HUES6 (cell line): Measurements from ENCODE around the gene HERC6.
"Not testable (repeated sequence)": the region's sequence is repeated elsewhere in the genome, so short reads cannot be mapped to it uniquely, and the experiment has no call there.

Source experiments
- H3K27ac ChIP-seq: 2 replicates; pipeline ENCODE4 v1.7.0; 2013; ENCODE audit warnings: low read depth, mild to moderate bottlenecking, low read length, inconsistent platforms
- H3K27me3 ChIP-seq: 2 replicates; pipeline ENCODE4 v1.6.1; 2013; ENCODE audit warnings: low read length; ENCODE audit not compliant: control insufficient read depth, insufficient read depth
- H3K36me3 ChIP-seq: 2 replicates; pipeline ENCODE4 v1.6.1; 2013; ENCODE audit warnings: low read length; ENCODE audit not compliant: control insufficient read depth, insufficient read depth
- H3K4me1 ChIP-seq: 2 replicates; pipeline ENCODE4 v1.6.1; 2013; ENCODE audit warnings: low read length; ENCODE audit not compliant: control insufficient read depth, insufficient read depth
- H3K4me3 ChIP-seq: 2 replicates; pipeline ENCODE4 v1.5.1; 2013; ENCODE audit warnings: low read depth, low read length
- H3K9ac ChIP-seq: one replicate; pipeline ENCODE4 v1.6.1; 2013; ENCODE audit warnings: mild to moderate bottlenecking, low read length
- H3K9me3 ChIP-seq: 2 replicates; pipeline ENCODE4 v1.6.1; 2013; ENCODE audit warnings: low read depth, low read length; ENCODE audit not compliant: control insufficient read depth, insufficient read depth

HERC6 gene

GRCh38 chr4:88420844-88421243 lies 42.2 kb downstream of the HERC6 start:
- no peak overlapping the region for H3K27ac ChIP-seq
- H3K36me3 ChIP-seq, result no peaks in the 10 kb centered on the region
- H3K27me3 ChIP-seq, result no peaks in the 10 kb centered on the region

GRCh38 chr4:88422403-88422802 lies 43.8 kb downstream of the HERC6 start:
- H3K27ac ChIP-seq, result no peak overlapping the region
- no peaks in the 10 kb centered on the region for H3K36me3 ChIP-seq
- H3K9ac ChIP-seq, result no peak overlapping the region

More at GRCh38 chr4:88420844-88421243, 42.2 kb downstream of the HERC6 start:
- no peak overlapping the region for H3K4me3 ChIP-seq
- no peak overlapping the region for H3K9ac ChIP-seq
- H3K9me3 ChIP-seq, result no peaks in the 10 kb centered on the region
- no peaks in the 10 kb centered on the region for H3K4me1 ChIP-seq

GRCh38 chr4:88429401-88429800 lies 50.7 kb downstream of the HERC6 start:
- H3K4me1 ChIP-seq, result no peaks in the 10 kb centered on the region
- H3K9ac ChIP-seq, result no peak overlapping the region
- H3K9me3 ChIP-seq, result 0 out of 2 replicates have a peak, but pooled peaks cover 6% of the 10 kb centered on the region
- no peak overlapping the region for H3K4me3 ChIP-seq
- peaks cover 5% of the 10 kb centered on the region for H3K36me3 ChIP-seq
- H3K27ac ChIP-seq, result no peak overlapping the region
- H3K27me3 ChIP-seq, result no peaks in the 10 kb centered on the region

More at GRCh38 chr4:88422403-88422802, 43.8 kb downstream of the HERC6 start:
- H3K4me1 ChIP-seq, result no peaks in the 10 kb centered on the region
- H3K27me3 ChIP-seq, result no peaks in the 10 kb centered on the region
- no peaks in the 10 kb centered on the region for H3K9me3 ChIP-seq
- H3K4me3 ChIP-seq, result no peak overlapping the region

- Histone ChIP-seq H3K4me1 (peaks cover 18% of the 10 kb centered on the region), H3K9ac (no peak overlapping the region), H3K27ac (no peak overlapping the region), H3K4me3 (no peak overlapping the region), H3K27me3 (no peaks in the 10 kb centered on the region), H3K36me3 (peaks cover 5% of the 10 kb centered on the region), H3K9me3 (0 out of 2 replicates have a peak, but pooled peaks cover 7% of the 10 kb centered on the region)
These were observed 57.5 kb downstream of the HERC6 start for GRCh38 chr4:88435987-88436693.

GRCh38 chr4:88437873-88438272 lies 59.2 kb downstream of the HERC6 start:
- not testable (repeated sequence) for H3K27ac ChIP-seq, H3K9ac ChIP-seq, H3K4me3 ChIP-seq, H3K27me3 ChIP-seq
- peaks cover 18% of the 10 kb centered on the region for H3K4me1 ChIP-seq
- peaks cover 14% of the 10 kb centered on the region for H3K36me3 ChIP-seq
- peaks cover 12% of the 10 kb centered on the region for H3K9me3 ChIP-seq

- Histone ChIP-seq H3K36me3 (peaks cover 9% of the 10 kb centered on the region), H3K9me3 (peaks cover 9% of the 10 kb centered on the region), H3K4me3 (no peak overlapping the region), H3K27ac (peak overlapping the region; percentile 34; the same call in 1 of the 2 replicates), H3K27me3 (no peaks in the 10 kb centered on the region), H3K9ac (no peak overlapping the region), H3K4me1 (peaks cover 29% of the 10 kb centered on the region)
These were observed 60.6 kb downstream of the HERC6 start for GRCh38 chr4:88439161-88439760.

- H3K9ac ChIP-seq, result no peak overlapping the region
- H3K4me3 ChIP-seq, result no peak overlapping the region
- no peaks in the 10 kb centered on the region for H3K27me3 ChIP-seq
- H3K27ac ChIP-seq, result peak overlapping the region; percentile 34; the same call in 1 of the 2 replicates
- H3K36me3 ChIP-seq, result peaks cover 9% of the 10 kb centered on the region
- peaks cover 7% of the 10 kb centered on the region for H3K9me3 ChIP-seq
- peaks cover 29% of the 10 kb centered on the region for H3K4me1 ChIP-seq
These were observed 61.5 kb downstream of the HERC6 start for GRCh38 chr4:88440146-88440545.

GRCh38 chr4:88441696-88442095 lies 63.0 kb downstream of the HERC6 start:
- Histone ChIP-seq H3K4me3 (no peak overlapping the region), H3K27me3 (no peaks in the 10 kb centered on the region), H3K9ac (no peak overlapping the region), H3K4me1 (peaks cover 38% of the 10 kb centered on the region), H3K27ac (no peak overlapping the region), H3K9me3 (peaks cover 7% of the 10 kb centered on the region), H3K36me3 (peaks cover 9% of the 10 kb centered on the region)

GRCh38 chr4:88442689-88443191 lies 64.1 kb downstream of the HERC6 start:
- Histone ChIP-seq H3K36me3 (peaks cover 9% of the 10 kb centered on the region), H3K4me3 (no peak overlapping the region), H3K9ac (no peak overlapping the region), H3K27ac (0 out of 2 replicates have a peak overlapping the region, but pooled peaks have one; percentile 12), H3K4me1 (peaks cover 41% of the 10 kb centered on the region), H3K9me3 (peaks cover 7% of the 10 kb centered on the region), H3K27me3 (no peaks in the 10 kb centered on the region)

GRCh38 chr4:88443486-88443885 lies 64.8 kb downstream of the HERC6 start:
- H3K4me3 ChIP-seq, result no peak overlapping the region
- H3K27ac ChIP-seq, result 0 out of 2 replicates have a peak overlapping the region, but pooled peaks have one; percentile 12
- H3K4me1 ChIP-seq, result peaks cover 41% of the 10 kb centered on the region
- H3K36me3 ChIP-seq, result peaks cover 9% of the 10 kb centered on the region
- no peaks in the 10 kb centered on the region for H3K27me3 ChIP-seq
- H3K9ac ChIP-seq, result no peak overlapping the region
- H3K9me3 ChIP-seq, result peaks cover 7% of the 10 kb centered on the region

GRCh38 chr4:88445252-88445651 lies 66.6 kb downstream of the HERC6 start:
- Histone ChIP-seq H3K27me3 (no peaks in the 10 kb centered on the region), H3K27ac (no peak overlapping the region), H3K9ac (no peak overlapping the region), H3K4me3 (no peak overlapping the region), H3K36me3 (peaks cover 9% of the 10 kb centered on the region), H3K9me3 (peaks cover 7% of the 10 kb centered on the region), H3K4me1 (peaks cover 34% of the 10 kb centered on the region)
